HEK293 (cell line): ENCODE results near the gene TUBB2B.

Experiments used
- CTCF ChIA-PET: fragments of 350-600 bp; formaldehyde crosslinking; extraction: SDS; loops from one replicate; lab custom pipeline; 2021; ENCODE audit warnings: antibody characterized with exemption; lab: Yijun Ruan, JAX
- POLR2A ChIA-PET: fragments of 300-600 bp; formaldehyde crosslinking; extraction: SDS; loops from one replicate; lab custom pipeline; 2020; ENCODE audit warnings: antibody characterized with exemption, inconsistent platforms; lab: Yijun Ruan, JAX
- H3K27ac ChIP-seq: fragments of 200-500 bp; sonication (Bioruptor generic); 2 replicates; pipeline ENCODE4 v1.5.1; 2014; ENCODE audit warnings: low read depth, low read length, control low read depth, inconsistent platforms; ENCODE audit errors: extremely low read depth
- H3K36me3 ChIP-seq, 2 experiments: fragments of 200-500 bp in 1 of 2; sonication (Bioruptor generic) in 1 of 2; 1 replicate in 1 of 2; 2 replicates in 1 of 2; pipeline ENCODE4 v1.5.1; 2014 to 2017; ENCODE audit warnings: inconsistent platforms in 2 of 2, low read length in 2 of 2; ENCODE audit not compliant: control insufficient read depth in 2 of 2, insufficient read depth in 1 of 2
- H3K4me1 ChIP-seq: fragments of 200-500 bp; sonication (Bioruptor generic); 2 replicates; pipeline ENCODE4 v1.5.1; 2014; ENCODE audit warnings: mild to moderate bottlenecking, low read length, inconsistent platforms; ENCODE audit not compliant: control insufficient read depth, insufficient read depth
- H3K4me3 ChIP-seq: 2 replicates; pipeline ENCODE4 v1.5.1; 2011; ENCODE audit warnings: low read depth, mild to moderate bottlenecking, control low read depth, low read length, moderate library complexity
- H3K9me3 ChIP-seq: fragments of 200-500 bp; sonication (Bioruptor generic); 2 replicates; pipeline ENCODE4 v1.5.1; 2014; ENCODE audit warnings: low read depth, low read length, inconsistent platforms; ENCODE audit not compliant: control insufficient read depth, insufficient read depth
- CTCF ChIP-seq: fragments of 450-650 bp; formaldehyde crosslinking; IDR thresholded peaks from 2 replicates; pipeline ENCODE4 v1.5.1; 2016; ENCODE audit warnings: missing biosample characterization, missing genetic modification characterization
- GLI4 ChIP-seq: fragments of 450-650 bp; formaldehyde crosslinking; IDR thresholded peaks from 2 replicates; pipeline ENCODE4 v1.5.1; 2016; ENCODE audit warnings: missing biosample characterization, missing genetic modification characterization
- KLF7 ChIP-seq: fragments of 450-650 bp; formaldehyde crosslinking; IDR thresholded peaks from 2 replicates; pipeline ENCODE4 v1.5.1; 2016; ENCODE audit warnings: missing biosample characterization, missing genetic modification characterization, borderline replicate concordance
- OVOL3 ChIP-seq: fragments of 450-650 bp; formaldehyde crosslinking; IDR thresholded peaks from 2 replicates; pipeline ENCODE4 v1.5.1; 2016; ENCODE audit warnings: missing biosample characterization, missing genetic modification characterization
- RBAK ChIP-seq: fragments of 450-650 bp; formaldehyde crosslinking; IDR thresholded peaks from 2 replicates; pipeline ENCODE4 v1.5.1; 2016; ENCODE audit warnings: missing biosample characterization, missing genetic modification characterization
- SP2 ChIP-seq: fragments of 450-650 bp; formaldehyde crosslinking; IDR thresholded peaks from 2 replicates; pipeline ENCODE4 v1.5.1; 2016; ENCODE audit warnings: missing biosample characterization, missing genetic modification characterization
- ZBTB17 ChIP-seq: fragments of 450-650 bp; formaldehyde crosslinking; IDR thresholded peaks from 2 replicates; pipeline ENCODE4 v1.5.1; 2016; ENCODE audit warnings: missing biosample characterization, missing genetic modification characterization
- ZBTB20 ChIP-seq: fragments of 450-650 bp; formaldehyde crosslinking; IDR thresholded peaks from 2 replicates; pipeline ENCODE4 v1.5.1; 2016; ENCODE audit warnings: missing biosample characterization, missing genetic modification characterization
- ZBTB48 ChIP-seq: fragments of 450-650 bp; formaldehyde crosslinking; IDR thresholded peaks from 2 replicates; pipeline ENCODE4 v1.5.1; 2016; ENCODE audit warnings: missing biosample characterization, missing genetic modification characterization
- ZBTB6 ChIP-seq: fragments of 450-650 bp; formaldehyde crosslinking; IDR thresholded peaks from 2 replicates; pipeline ENCODE4 v1.5.1; 2017; ENCODE audit warnings: missing biosample characterization, missing genetic modification characterization
- ZBTB7A ChIP-seq: fragments of 450-650 bp; formaldehyde crosslinking; IDR thresholded peaks from 2 replicates; pipeline ENCODE4 v1.5.1; 2016; ENCODE audit warnings: low read depth, missing biosample characterization, missing genetic modification characterization
- ZNF112 ChIP-seq: fragments of 450-650 bp; formaldehyde crosslinking; IDR thresholded peaks from 2 replicates; pipeline ENCODE4 v1.5.0; 2017; ENCODE audit warnings: missing biosample characterization, missing genetic modification characterization
- ZNF223 ChIP-seq: fragments of 450-650 bp; formaldehyde crosslinking; IDR thresholded peaks from 2 replicates; pipeline ENCODE4 v1.5.1; 2016; ENCODE audit warnings: missing biosample characterization, missing genetic modification characterization
- ZNF274 ChIP-seq, 2 experiments: fragments of 200-500 bp in 1 of 2; fragments of 450-650 bp in 1 of 2; sonication (Bioruptor generic) in 1 of 2; formaldehyde crosslinking in 1 of 2; IDR thresholded peaks; 2 replicates each; pipeline versions ENCODE4 v1.5.1 to v1.6.1; 2014 to 2016; ENCODE audit warnings: borderline replicate concordance in 1 of 2, inconsistent platforms in 1 of 2, low read length in 1 of 2, missing biosample characterization in 1 of 2, missing genetic modification characterization in 1 of 2
- ZNF335 ChIP-seq: fragments of 450-650 bp; formaldehyde crosslinking; conservative IDR thresholded peaks from 2 replicates; pipeline ENCODE4 v1.5.1; 2016; ENCODE audit warnings: missing biosample characterization, missing genetic modification characterization
- ZNF513 ChIP-seq: fragments of 450-650 bp; IDR thresholded peaks from 2 replicates; pipeline ENCODE4 v1.5.1; 2018; ENCODE audit warnings: missing biosample characterization, missing genetic modification characterization
- ZNF600 ChIP-seq: fragments of 450-650 bp; formaldehyde crosslinking; IDR thresholded peaks from 2 replicates; pipeline ENCODE4 v1.5.1; 2016; ENCODE audit warnings: missing biosample characterization, missing genetic modification characterization
- ZNF624 ChIP-seq: fragments of 450-650 bp; formaldehyde crosslinking; IDR thresholded peaks from 2 replicates; pipeline ENCODE4 v1.5.1; 2017; ENCODE audit warnings: missing biosample characterization, missing genetic modification characterization
- ZNF664 ChIP-seq: fragments of 450-650 bp; formaldehyde crosslinking; IDR thresholded peaks from 2 replicates; pipeline ENCODE4 v1.5.1; 2016; ENCODE audit warnings: missing biosample characterization, missing genetic modification characterization

TUBB2B gene

GRCh38 chr6:3260772-3261517 lies 33.5 kb upstream of the TUBB2B start:
- ChIA-PET CTCF (interaction anchor here (0.8 to 1.9 kb wide), 4 partner anchors 9 to 272 kb away, joined by 3 to 10 read pairs (median 3); no protein-coding TSS in a partner anchor), POLR2A (interaction anchor here (0.7 to 2.8 kb wide), 3 partner anchors 98 to 133 kb away, joined by 3 to 14 read pairs (median 7); partner anchors contain the start of gene TUBB2A)
- Histone ChIP-seq H3K4me3 (no peak overlapping the region), H3K4me1 (peaks cover 10% of the 10 kb centered on the region; the same call in 1 of the 2 replicates), H3K36me3 (peaks cover 0 to 43% of the 10 kb centered on the region in 2 experiments; a peak in 2 of 3 replicates), H3K9me3 (no peaks in the 10 kb centered on the region), H3K27ac (no peak overlapping the region)
- peak; percentile 13; the same call in 1 of the 2 replicates for TF ChIP-seq ZBTB6
- TF ChIP-seq OVOL3 (tag by site-specific recombination) = no peak

- Histone ChIP-seq H3K36me3 (peaks cover 0 to 39% of the 10 kb centered on the region in 2 experiments; a peak in 2 of 3 replicates), H3K9me3 (no peaks in the 10 kb centered on the region), H3K4me3 (no peak overlapping the region), H3K4me1 (peaks cover 10% of the 10 kb centered on the region; the same call in 1 of the 2 replicates), H3K27ac (no peak overlapping the region)
- TF ChIP-seq ZNF664 (tag by site-specific recombination) (no peak), RBAK (tag by site-specific recombination) (no peak), ZNF513 (tag by site-specific recombination) (no peak), ZBTB48 (no peak)
- POLR2A ChIA-PET = interaction anchor here (0.7 to 2.8 kb wide), 5 partner anchors 13 to 234 kb away, joined by 3 to 14 read pairs (median 11); partner anchors contain the start of gene TUBB2A
- CTCF ChIA-PET = interaction anchor here (0.5 to 1.9 kb wide), 5 partner anchors 9 to 271 kb away, joined by 3 to 10 read pairs (median 3); no protein-coding TSS in a partner anchor
Measured at GRCh38 chr6:3260296-3260695, 32.8 kb upstream of the TUBB2B start.

GRCh38 chr6:3259491-3259958 lies 32.1 kb upstream of the TUBB2B start:
- Histone ChIP-seq H3K4me3 (peak overlapping the region; percentile 92), H3K9me3 (no peaks in the 10 kb centered on the region), H3K4me1 (peaks cover 10% of the 10 kb centered on the region; the same call in 1 of the 2 replicates), H3K27ac (peak overlapping the region; percentile 67; the same call in 1 of the 2 replicates), H3K36me3 (peaks cover 0 to 32% of the 10 kb centered on the region in 2 experiments; a peak in 2 of 3 replicates)
- CTCF ChIA-PET = interaction anchor here (0.7 to 1.4 kb wide), 5 partner anchors 8 to 270 kb away, joined by 3 to 8 read pairs (median 4); no protein-coding TSS in a partner anchor
- POLR2A ChIA-PET = interaction anchor here (0.9 to 2.8 kb wide), 7 partner anchors 12 to 234 kb away, joined by 3 to 14 read pairs (median 9); partner anchors contain the start of gene TUBB2A
- TF ChIP-seq ZNF274 (IDR thresholded peaks at IDR 0.05; ENCODE audit: low read length) = no peak
- no peak for TF ChIP-seq ZNF274 (tag by site-specific recombination; IDR thresholded peaks at IDR 0.05; ENCODE audit: borderline replicate concordance)
- TF ChIP-seq ZNF624 (tag by site-specific recombination) = no peak
- peak; percentile 87 for TF ChIP-seq CTCF (tag by site-specific recombination)
- TF ChIP-seq ZBTB20 (tag by site-specific recombination) = peak; percentile 6; the same call in 1 of the 2 replicates
- TF ChIP-seq ZNF600 = peak; percentile 46
- TF ChIP-seq ZNF112 (tag by site-specific recombination) = no peak
- TF ChIP-seq ZNF223 (tag by site-specific recombination) = peak; percentile 1
- TF ChIP-seq ZNF335 (tag by site-specific recombination) = peak; percentile 97
- TF ChIP-seq SP2 (tag by site-specific recombination) = peak; percentile 31; the same call in 1 of the 2 replicates
- TF ChIP-seq ZBTB17 (tag by site-specific recombination) = peak; percentile 5; the same call in 1 of the 2 replicates
- no peak for TF ChIP-seq ZBTB7A
- peak; percentile 21; the same call in 1 of the 2 replicates for TF ChIP-seq ZBTB6
- TF ChIP-seq GLI4 = 0 out of 2 replicates have a peak, but pooled peaks have one; percentile 74
- 0 out of 2 replicates have a peak, but pooled peaks have one; percentile 19 for TF ChIP-seq KLF7
- TF ChIP-seq, all 188 proteins: peak for 10
